Panc1 (cell line): ENCODE measurements around the gene XPNPEP1. TPM values are rescaled to one million over a fixed set of nuclear protein-coding genes. Genes with fewer than 3 reads are reported as not detected.

Experiments
- ATAC-seq: fragments of 200-7000 bp; cut with Tn5 transposase; 2 replicates; pipeline ENCODE4 v1.9.1; 2020; ENCODE audit warnings: mild to moderate bottlenecking, moderate library complexity
- BruUV-seq: library from RNA; stranded (reverse); fragments of 400-500 nt; replicated peaks from 2 replicates; lab custom pipeline; 2021; lab: Mats Ljungman, UMichigan
- CTCF ChIA-PET: fragments of 300-600 bp; sonication (Branson Sonifier 250); formaldehyde crosslinking; loops from one replicate; lab custom pipeline; 2022; ENCODE audit warnings: antibody characterized with exemption; lab: Charles Lee
- POLR2A ChIA-PET: fragments of 300-600 bp; sonication (Branson Sonifier 250); formaldehyde crosslinking; loops from one replicate; lab custom pipeline; 2022; ENCODE audit warnings: antibody characterized with exemption; lab: Charles Lee
- DNase-seq: peaks from one replicate; pipeline ENCODE4 v3.0.0-alpha.2; 2010; ENCODE audit warnings: low read depth, low spot score
- H3K27ac ChIP-seq: 2 replicates; pipeline ENCODE4 v1.5.1; 2011; ENCODE audit warnings: mild to moderate bottlenecking, low read length, inconsistent platforms
- H3K27me3 ChIP-seq: fragments of 200-500 bp; sonication (Bioruptor generic); 2 replicates; pipeline ENCODE4 v1.6.0; 2014; ENCODE audit warnings: low read length, inconsistent platforms; ENCODE audit not compliant: control insufficient read depth, insufficient read depth
- H3K36me3 ChIP-seq: fragments of 200-500 bp; sonication (Bioruptor generic); 2 replicates; pipeline ENCODE4 v1.5.1; 2014; ENCODE audit warnings: inconsistent platforms, mild to moderate bottlenecking, low read length, moderate library complexity; ENCODE audit not compliant: control insufficient read depth, insufficient read depth
- H3K4me1 ChIP-seq: 2 replicates; pipeline ENCODE4 v1.5.1; 2011; ENCODE audit warnings: inconsistent platforms, mild to moderate bottlenecking, low read length, moderate library complexity; ENCODE audit not compliant: control insufficient read depth, insufficient read depth
- H3K4me3 ChIP-seq, 2 experiments: 2 replicates each; pipeline ENCODE4 v1.5.1; 2011 to 2012; ENCODE audit warnings: low read depth in 2 of 2, low read length in 2 of 2, mild to moderate bottlenecking in 2 of 2, inconsistent platforms in 1 of 2, moderate library complexity in 1 of 2
- H3K9me3 ChIP-seq: fragments of 200-500 bp; sonication (Bioruptor generic); 2 replicates; pipeline ENCODE4 v1.5.1; 2014; ENCODE audit warnings: low read depth, mild to moderate bottlenecking, inconsistent platforms, low read length, moderate library complexity; ENCODE audit not compliant: control insufficient read depth, insufficient read depth
- POLR2AphosphoS5 ChIP-seq: IDR thresholded peaks from 2 replicates; pipeline ENCODE4 v1.6.1; 2012; ENCODE audit warnings: mild to moderate bottlenecking, low read depth, low read length, moderate library complexity
- SIN3A ChIP-seq: IDR thresholded peaks from 2 replicates; pipeline ENCODE4 v1.6.1; 2012; ENCODE audit warnings: low read depth, mild to moderate bottlenecking, low read length, moderate library complexity, borderline replicate concordance; ENCODE audit not compliant: insufficient read depth
- TCF7L2 ChIP-seq: IDR thresholded peaks from 2 replicates; pipeline ENCODE4 v1.6.1; 2011; ENCODE audit warnings: mild to moderate bottlenecking, low read depth, low read length, inconsistent platforms
- in situ Hi-C: cut with HindIII; loops from 2 replicates; pipeline ENCODE4 v1.10.0; 2016; ENCODE audit warnings: low sequenced_read_pairs, low pct_unique_long_range_greater_than_20kb
- intact Hi-C: fragments of 100-400 bp; cut with micrococcal nuclease; formaldehyde crosslinking; loops from one replicate; pipeline ENCODE4 v1.10.0; 2022; ENCODE audit not compliant: unreplicated experiment
- total RNA-seq: library from RNA; stranded (reverse); gene quantifications from one replicate; pipeline ENCODE4 v1.2.1, GENCODE V29; 2021; ENCODE audit not compliant: unreplicated experiment
- TF ChIP-seq, protein P1 (sequence below), 2 experiments: IDR thresholded peaks; 2 replicates each; pipeline ENCODE4 v1.6.1; 2011 to 2012; ENCODE audit warnings: low read depth in 2 of 2, control low read depth in 1 of 2, low read length in 1 of 2, mild to moderate bottlenecking in 1 of 2, moderate library complexity in 1 of 2; ENCODE audit not compliant: insufficient read depth in 1 of 2
- TF ChIP-seq, protein P2 (sequence below): fragments of 450-650 bp; IDR thresholded peaks from 2 replicates; pipeline ENCODE4 v1.5.1; 2017; ENCODE audit warnings: mild to moderate bottlenecking

Gene XPNPEP1
- total RNA-seq, 1 experiment from 2014 or later, result 61.2 TPM

DNA sequence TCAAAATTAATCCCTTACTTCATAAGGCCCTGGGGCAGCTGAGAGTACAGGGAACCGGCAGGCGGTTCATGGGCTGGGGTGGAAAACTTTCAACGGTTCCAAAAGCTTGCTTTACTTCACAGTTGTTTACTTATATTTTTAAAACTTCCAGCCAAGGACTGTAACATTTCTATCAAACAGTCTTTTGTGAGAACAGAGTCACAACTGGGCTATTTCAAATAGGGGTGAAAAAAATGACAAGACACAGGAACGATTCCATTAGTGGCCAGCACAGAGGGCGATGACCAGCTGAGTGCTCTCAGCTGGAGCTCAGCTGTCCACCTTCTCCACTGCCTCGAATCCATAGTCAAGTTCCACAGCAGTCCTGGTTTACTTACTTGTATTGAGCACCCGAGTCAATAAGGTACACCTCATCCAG, 48.2 kb downstream of the XPNPEP1 start:
- TF ChIP-seq TCF7L2 (no peak), SIN3A (no peak), POLR2AphosphoS5 (no peak)
- TF ChIP-seq, protein P1, sequence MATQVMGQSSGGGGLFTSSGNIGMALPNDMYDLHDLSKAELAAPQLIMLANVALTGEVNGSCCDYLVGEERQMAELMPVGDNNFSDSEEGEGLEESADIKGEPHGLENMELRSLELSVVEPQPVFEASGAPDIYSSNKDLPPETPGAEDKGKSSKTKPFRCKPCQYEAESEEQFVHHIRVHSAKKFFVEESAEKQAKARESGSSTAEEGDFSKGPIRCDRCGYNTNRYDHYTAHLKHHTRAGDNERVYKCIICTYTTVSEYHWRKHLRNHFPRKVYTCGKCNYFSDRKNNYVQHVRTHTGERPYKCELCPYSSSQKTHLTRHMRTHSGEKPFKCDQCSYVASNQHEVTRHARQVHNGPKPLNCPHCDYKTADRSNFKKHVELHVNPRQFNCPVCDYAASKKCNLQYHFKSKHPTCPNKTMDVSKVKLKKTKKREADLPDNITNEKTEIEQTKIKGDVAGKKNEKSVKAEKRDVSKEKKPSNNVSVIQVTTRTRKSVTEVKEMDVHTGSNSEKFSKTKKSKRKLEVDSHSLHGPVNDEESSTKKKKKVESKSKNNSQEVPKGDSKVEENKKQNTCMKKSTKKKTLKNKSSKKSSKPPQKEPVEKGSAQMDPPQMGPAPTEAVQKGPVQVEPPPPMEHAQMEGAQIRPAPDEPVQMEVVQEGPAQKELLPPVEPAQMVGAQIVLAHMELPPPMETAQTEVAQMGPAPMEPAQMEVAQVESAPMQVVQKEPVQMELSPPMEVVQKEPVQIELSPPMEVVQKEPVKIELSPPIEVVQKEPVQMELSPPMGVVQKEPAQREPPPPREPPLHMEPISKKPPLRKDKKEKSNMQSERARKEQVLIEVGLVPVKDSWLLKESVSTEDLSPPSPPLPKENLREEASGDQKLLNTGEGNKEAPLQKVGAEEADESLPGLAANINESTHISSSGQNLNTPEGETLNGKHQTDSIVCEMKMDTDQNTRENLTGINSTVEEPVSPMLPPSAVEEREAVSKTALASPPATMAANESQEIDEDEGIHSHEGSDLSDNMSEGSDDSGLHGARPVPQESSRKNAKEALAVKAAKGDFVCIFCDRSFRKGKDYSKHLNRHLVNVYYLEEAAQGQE (IDR thresholded peaks at IDR 0.05; ENCODE audit: insufficient read depth in 1 of 2, low read depth in 2 of 2, low read length in 1 of 2), result no peak
- TF ChIP-seq, protein P2, sequence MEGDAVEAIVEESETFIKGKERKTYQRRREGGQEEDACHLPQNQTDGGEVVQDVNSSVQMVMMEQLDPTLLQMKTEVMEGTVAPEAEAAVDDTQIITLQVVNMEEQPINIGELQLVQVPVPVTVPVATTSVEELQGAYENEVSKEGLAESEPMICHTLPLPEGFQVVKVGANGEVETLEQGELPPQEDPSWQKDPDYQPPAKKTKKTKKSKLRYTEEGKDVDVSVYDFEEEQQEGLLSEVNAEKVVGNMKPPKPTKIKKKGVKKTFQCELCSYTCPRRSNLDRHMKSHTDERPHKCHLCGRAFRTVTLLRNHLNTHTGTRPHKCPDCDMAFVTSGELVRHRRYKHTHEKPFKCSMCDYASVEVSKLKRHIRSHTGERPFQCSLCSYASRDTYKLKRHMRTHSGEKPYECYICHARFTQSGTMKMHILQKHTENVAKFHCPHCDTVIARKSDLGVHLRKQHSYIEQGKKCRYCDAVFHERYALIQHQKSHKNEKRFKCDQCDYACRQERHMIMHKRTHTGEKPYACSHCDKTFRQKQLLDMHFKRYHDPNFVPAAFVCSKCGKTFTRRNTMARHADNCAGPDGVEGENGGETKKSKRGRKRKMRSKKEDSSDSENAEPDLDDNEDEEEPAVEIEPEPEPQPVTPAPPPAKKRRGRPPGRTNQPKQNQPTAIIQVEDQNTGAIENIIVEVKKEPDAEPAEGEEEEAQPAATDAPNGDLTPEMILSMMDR, result no peak
- no peaks in the 10 kb centered on the region; the same call in 1 of the 2 replicates for H3K36me3 ChIP-seq
- DNase-seq, result no peak
- ChIA-PET POLR2A (no interaction called here), CTCF (no interaction called here)
- no peak for ATAC-seq
- H3K27me3 ChIP-seq, result no peaks in the 10 kb centered on the region
- no TSS peak for BruUV-seq
- H3K9me3 ChIP-seq, result no peaks in the 10 kb centered on the region
- no peaks in the 10 kb centered on the region for H3K4me1 ChIP-seq
- H3K4me3 ChIP-seq, result no peak overlapping the region
- intact Hi-C loops, result no loop called here
- no peak overlapping the region for H3K27ac ChIP-seq
- in situ Hi-C loops, result no loop called here

- H3K36me3 ChIP-seq, result peaks cover 3% of the 10 kb centered on the region; the same call in 1 of the 2 replicates
- CTCF ChIA-PET, result interaction anchor here (1.4 kb wide), 1 partner anchor 13 kb away, joined by 3 read pairs; no protein-coding TSS in a partner anchor
Measured at GRCh38 chr10:109871476-109871875, 51.8 kb downstream of the XPNPEP1 start.

More at GRCh38 chr10:109871476-109871875, 51.8 kb downstream of the XPNPEP1 start:
- no peaks in the 10 kb centered on the region for H3K4me1 ChIP-seq
- no peak for DNase-seq
- no peaks in the 10 kb centered on the region for H3K9me3 ChIP-seq
- POLR2A ChIA-PET, result no interaction called here
- TF ChIP-seq TCF7L2, result no peak
- TF ChIP-seq, protein P2, result no peak
- TF ChIP-seq, protein P1 (IDR thresholded peaks at IDR 0.05; ENCODE audit: insufficient read depth in 1 of 2, low read depth in 2 of 2, low read length in 1 of 2), result no peak
- TF ChIP-seq SIN3A, result no peak
- TF ChIP-seq POLR2AphosphoS5, result no peak
- ATAC-seq, result no peak
- intact Hi-C loops, result no loop called here
- H3K27ac ChIP-seq, result no peak overlapping the region
- H3K27me3 ChIP-seq, result no peaks in the 10 kb centered on the region
- in situ Hi-C loops, result no loop called here
- no peak overlapping the region for H3K4me3 ChIP-seq
- BruUV-seq, result no TSS peak
